GM21423 (cell line): ENCODE data around the gene LINC00632.
A peak's percentile ranks its signal among the peaks of the same experiment; 100 is the strongest.
"Not testable (repeated sequence)": the region's sequence is repeated elsewhere in the genome, so short reads cannot be mapped to it uniquely, and the experiment has no call there.

ENCODE experiments used
- ATAC-seq: cut with Tn5 transposase; IDR thresholded peaks from one replicate; pipeline ENCODE4 v1.9.1; 2021; ENCODE audit warnings: mild to moderate bottlenecking, moderate library complexity; ENCODE audit not compliant: unreplicated experiment

Gene LINC00632

DNA sequence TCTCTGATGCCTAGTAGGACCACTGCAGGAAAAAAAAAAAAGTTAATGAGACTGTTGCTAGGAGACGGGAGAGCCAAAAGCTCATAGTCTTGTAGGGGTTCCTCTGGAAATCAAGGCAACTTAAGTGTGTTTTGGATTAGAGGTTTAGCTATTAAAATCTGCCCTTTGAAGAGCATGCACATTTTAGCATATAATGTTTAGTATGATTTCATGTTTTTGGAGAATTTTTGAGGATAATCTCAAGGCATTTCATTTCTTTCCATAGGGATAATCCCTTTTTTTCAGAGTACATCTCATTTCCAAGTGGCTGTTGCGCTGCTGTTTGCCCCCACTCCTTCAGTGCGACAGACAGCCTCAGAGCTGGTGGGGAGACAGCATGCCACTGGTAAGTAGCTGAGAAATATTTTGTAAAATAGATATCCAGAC, at the start of gene LINC00632:
Gene LINC00632 (plus strand): TSS at position 339 of the 426 bp plus-strand sequence.
- ATAC-seq = no peak

DNA sequence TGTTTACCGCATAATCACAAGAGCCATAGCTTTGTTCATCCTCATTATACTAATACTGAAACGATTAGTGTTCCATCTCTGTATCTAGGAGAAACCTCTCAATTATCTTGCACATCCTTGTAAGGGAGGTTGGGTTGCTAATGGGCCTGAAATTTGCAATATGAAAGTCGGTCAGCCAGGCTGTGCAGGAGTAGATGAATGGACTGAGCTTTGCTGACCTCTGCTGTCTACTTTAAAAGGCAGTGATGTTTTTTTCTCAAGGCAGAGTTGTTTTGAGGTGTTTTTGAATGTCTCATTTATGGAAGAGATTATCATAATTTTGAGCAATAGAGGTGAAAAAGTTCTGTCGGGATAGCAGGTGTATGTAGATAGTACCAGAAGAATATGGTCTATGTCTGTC, 47.9 kb upstream of the LINC00632 start:
- no peak for ATAC-seq

DNA sequence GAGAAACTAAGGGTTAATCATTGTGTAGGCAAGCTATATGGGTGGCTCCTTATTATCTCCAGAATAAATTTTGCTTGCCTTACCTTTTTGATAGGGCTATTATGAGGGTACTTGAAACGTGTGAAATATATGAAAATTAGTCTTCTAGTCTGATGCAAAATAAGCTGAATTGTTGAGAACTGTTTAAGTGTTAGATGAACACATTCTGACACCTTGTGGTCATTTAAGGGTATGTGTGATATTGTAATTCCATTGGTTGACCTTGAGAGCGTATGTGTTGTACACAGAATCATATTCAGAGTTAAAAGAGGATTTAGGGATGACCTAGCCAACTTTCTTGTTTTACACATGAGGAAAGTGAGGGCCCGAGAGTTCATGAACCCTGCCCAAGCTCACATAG, 44.6 kb upstream of the LINC00632 start:
- ATAC-seq = no peak

DNA sequence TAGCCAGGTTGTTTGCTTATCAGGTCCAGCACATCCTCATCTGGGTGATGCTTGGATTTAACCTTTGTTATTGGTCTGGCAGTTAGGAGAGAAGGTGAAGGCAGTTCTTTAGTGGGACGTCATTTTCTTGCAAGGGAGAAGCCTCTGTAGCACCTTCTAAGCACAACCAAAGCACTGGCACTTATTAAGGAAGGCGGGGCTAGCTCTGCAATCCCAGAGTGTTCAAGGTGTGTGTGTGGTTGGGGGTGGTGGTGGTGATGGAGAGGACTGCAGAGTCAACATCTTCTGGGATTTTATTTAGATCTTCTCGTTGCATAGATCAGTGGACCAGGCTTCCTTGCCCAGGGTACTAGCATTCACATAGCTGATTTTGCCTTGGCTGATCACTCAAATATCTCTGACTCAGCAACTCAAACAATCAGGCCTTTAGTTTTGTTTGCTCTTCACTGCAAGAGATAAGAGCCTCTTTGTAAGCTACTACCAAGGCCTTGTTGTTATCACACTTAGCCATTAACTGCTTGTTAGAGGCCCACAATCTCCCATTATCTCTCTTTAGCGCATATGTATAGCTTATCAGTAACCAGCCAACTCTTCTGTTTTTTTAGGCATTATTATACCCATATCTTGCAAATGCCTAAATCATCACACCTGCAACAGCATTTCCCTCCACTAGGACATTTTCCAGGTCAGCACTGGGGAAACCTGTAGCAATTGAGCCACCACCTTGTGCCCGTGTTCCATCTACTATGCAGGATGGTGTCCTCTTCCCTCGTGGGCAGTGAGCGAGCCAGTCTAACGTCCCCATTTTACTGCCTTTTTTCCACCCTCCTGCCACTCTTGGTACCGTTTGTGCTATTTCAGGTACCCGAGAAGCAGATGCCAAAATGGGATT, 36.5 kb upstream of the LINC00632 start:
- no peak for ATAC-seq

DNA sequence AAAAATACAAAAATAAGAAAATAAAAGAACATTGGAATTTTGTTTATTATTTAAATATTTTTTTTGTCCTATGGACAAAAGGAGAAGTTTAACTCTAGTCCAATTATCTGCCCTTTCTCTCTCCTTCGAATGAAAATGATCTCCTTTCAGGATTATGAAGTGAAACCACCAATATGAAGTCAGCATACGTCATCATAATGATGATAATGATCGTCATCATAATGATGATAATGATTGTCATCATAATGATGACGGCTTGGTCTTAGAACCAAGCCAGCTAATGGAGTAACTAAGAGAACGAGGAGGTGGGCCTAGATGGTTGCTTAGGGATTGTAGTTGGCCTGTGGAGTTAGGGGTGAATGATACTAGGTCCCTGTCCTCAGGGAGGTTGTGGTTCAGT, 21.9 kb upstream of the LINC00632 start:
- ATAC-seq = no peak

DNA sequence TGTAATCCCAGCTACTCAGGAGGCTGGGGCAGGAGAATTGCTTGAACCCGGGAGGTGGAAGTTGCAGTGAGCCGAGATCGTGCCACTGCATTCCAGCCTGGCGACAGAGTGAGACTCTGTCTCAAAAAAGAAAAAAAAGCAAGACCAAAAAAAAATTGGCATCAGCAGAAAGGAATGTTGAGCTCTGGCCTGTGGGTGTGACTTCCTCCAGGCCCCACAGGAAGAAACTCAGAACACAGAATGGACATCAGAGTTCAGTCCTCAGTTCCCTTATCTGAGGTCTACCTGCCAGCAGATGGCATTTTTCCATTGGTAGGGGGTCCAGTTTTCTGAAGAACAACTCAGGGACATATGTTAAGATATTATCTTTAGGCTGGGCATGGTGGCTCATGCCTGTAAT, 18.0 kb upstream of the LINC00632 start:
- not testable (repeated sequence) for ATAC-seq

DNA sequence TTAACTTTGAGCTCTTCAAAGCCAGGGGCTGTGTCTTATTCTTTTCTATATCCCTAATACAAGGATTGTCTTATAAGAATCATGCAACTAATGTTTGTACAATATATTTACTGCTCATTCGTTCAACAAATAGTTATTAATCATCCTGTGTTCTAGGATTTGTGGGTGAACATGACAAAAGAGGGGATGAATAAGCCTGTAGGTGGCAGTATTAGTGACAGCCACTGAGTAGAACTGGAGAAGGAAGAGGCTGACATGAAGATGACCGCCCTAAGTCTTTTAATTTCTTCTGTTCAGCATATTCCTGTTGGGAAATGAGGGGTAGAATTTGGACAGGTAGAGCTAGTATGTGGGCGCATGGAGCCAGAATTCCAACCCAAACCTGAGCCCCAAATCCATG, 11.9 kb upstream of the LINC00632 start:
- no peak for ATAC-seq

DNA sequence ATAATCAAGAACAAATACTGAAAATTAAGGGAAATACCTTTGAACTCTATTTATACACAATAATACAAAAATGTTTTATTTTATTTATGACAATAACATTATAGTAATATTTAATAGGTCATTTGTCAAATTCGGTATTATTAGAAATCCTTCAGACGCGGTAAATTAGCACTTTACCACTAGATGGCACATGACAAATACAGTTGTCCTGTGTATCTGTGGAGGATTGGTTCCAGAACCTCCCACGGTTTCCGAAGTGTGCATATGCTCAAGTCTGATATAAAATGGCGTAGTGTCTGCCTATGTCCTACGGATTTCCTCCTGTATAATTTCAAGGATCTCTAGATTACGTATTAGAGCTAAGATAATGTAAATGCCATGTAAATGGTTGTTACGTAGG, 8.1 kb upstream of the LINC00632 start:
- no peak for ATAC-seq

DNA sequence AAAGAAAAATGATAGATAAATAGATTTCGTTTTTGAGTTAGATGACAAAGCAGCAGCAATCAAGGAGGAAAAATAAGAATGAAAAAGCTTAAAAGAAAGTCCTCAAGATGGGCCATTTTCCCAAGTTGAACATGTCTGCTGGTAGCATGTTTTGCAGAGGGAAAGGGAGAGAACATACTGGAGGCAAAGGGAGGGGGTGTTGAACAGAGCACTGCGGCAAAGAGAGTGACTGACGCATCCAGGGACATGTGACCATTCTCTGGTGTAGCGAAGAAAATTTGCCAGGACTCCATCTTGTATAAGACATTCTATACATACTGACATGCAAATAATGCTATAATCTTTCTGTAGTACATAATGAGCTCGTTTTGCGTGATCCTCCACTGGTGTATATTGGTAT, 1.2 kb downstream of the LINC00632 start:
- ATAC-seq = no peak

DNA sequence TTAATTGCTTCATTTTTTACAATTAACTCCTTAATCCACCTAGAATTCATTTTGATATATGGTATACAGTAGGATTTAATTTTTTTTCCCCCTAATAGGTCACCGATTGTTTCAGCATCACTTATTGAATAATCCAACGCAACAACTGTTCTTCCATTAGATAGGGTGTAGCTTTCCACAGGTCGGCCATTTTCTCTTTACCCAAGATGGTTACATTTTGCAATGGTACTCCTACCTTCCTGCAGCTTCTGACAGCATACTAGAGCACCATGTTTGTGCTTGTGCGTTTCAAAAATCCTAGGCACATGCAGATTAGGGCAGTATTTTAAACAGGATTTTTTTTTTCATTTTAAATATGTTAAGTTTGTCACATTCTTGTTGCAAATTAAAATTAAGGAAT, 2.3 kb downstream of the LINC00632 start:
- ATAC-seq = no peak

DNA sequence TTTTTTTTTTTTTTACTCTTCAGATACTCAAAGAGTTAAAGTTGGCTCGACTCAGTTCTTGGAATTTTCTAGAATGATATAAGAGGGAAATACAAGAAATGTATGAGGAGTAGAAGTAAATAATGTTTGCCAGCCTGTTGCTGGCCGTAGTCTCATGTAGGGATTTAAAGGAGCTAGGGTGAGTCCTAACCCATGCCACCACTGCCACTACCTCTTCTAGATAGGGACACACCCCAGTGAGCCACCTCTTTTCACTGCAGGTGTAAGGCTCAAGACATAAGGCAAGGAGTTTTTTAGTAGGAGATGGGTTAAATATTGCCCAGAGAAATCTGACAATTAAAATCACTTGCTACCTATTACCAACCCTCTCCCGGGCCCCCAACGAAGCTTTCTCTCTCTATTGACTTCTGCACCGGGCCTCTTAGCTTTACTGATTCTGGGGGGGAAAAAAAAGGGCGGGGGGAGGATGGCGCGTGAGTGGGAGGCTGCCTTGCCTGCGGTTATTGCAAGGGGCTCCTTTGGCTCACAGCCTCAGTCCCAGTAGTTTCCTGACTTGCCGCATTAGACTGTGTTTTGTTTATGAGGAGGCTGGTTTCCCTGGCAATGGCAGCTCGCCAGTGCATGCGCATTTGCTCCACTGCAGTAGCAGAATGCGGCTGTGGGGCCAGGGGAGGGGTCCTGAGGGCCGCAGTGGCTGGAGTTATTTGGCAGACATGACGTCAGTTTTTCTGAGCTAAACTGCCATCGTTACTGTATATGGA, 3.0 kb downstream of the LINC00632 start:
- no peak for ATAC-seq

DNA sequence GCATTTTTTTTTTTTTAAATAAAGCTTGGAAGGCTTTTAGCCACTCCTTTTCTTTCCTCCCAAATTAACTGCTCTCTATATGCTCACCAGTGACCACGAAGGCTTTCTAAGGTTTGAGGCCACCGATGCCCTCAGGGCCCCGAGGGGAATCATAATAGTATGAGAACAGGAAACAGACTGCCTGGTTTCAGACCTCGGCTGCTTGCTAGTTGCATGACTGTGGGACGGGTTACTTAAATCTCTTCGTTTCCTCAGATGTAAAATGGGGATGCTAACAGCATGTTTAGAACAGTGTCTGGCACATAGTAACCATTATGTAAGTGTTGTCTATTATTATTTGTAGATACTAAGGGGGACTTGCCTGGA, 3.6 kb downstream of the LINC00632 start:
- no peak for ATAC-seq

DNA sequence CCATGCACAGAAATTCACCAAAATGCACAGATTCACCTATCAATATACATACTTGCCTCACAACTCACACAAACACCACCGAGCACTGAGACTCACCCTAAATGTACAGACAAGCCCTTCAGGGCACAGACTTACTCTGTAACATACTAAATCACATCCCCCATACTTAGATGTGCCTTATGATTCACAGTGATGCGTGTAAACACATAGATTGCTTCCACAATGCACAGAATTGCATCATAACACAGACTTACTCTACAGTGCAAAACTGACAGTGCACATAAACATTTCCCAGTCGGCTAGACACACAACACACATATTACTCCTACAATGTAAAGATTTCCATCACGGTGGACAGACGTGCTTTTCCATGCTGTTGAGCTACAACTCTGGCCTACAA, 6.2 kb downstream of the LINC00632 start:
- ATAC-seq = no peak

DNA sequence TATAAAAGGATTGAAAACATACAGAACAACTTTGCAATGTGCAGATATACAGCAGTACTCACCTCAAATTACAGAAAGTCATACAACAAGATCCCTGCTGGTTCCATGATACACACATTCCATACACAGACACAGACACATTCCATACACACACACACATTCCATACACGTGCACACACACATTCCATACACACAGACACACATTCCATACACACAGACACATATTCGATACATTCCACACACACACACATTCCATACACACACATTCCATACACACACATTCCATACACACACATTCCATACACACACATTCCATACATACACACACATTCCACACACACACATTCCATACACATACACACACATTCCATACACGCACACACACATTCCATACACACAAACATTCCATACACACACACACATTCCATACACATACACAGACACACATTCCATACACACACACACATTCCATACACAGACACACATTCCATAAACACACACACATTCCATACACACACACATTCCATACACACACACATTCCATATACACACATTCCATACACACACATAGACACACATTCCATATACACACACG, 13.7 kb downstream of the LINC00632 start:
- no peak for ATAC-seq

DNA sequence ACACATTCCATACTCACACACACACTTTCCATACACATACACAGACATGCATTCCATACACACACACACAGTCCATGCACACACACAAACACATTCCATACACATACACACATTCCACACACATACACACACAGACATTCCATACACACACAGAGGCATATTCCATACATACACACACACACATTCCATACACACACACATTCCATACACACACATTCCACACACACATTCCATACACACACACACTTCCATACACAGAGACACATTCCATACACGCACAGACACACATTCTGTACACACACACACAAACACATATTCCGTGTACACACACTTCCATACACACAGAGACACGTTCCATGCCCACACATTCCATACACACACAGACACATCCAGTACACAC, 14.8 kb downstream of the LINC00632 start:
- ATAC-seq = no peak

DNA sequence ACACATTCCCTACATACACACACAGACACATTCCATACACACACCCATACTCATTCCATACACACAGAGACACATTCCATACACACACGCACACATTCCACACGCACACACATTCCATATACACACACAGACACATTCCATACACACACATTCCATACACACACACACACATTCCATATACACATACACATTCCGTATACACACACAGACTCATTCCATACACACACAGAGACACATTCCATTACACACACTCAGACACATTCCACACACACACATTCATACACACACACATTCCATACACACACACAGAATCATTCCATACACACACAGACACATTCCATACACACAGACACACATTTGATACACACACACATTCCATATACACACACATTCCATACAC, 15.2 kb downstream of the LINC00632 start:
- no peak for ATAC-seq

DNA sequence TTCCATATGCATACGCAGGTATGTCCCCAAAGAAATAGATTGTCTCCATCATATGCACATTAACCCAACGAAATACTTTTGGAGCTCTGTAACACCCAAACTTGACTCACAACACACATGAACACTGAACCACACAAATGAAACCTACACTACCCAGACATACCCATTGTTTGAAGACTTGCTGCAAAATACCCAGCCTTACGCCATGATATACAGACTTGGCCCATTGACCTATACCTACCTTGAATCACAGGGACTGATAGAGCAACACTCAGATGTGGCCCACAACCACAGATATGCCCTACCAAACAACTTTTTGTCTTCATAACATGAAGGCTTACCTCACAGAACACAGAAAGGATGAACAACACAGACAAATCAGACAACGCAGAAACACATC, 15.9 kb downstream of the LINC00632 start:
- ATAC-seq = no peak

DNA sequence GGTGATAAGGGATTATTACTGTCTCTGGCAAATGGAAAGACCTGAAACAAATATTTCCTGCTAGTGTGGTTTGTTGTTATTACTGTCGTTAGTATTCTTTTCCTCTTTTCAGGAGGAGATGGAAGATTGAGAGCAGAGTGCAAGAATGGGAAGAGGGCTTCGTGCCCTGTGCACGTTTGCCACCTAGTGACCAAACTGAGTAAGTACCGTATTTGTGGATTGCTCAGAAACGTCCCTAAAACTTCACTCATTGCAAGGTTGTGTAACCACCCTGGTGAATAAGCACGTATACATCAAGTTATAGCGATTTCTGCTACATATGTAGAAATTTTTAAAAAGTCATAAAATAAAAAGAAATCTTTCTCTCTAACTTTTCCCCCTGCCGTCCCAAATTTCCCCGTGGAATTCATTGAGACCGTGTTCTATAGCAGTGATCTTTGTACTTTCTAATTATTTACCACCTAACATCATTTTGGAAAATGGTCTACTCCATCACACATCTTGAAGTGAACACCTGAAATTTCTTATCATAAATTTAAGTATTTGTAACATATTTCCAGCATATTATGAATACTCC, 24.3 kb downstream of the LINC00632 start:
- peak; percentile 78 for ATAC-seq

DNA sequence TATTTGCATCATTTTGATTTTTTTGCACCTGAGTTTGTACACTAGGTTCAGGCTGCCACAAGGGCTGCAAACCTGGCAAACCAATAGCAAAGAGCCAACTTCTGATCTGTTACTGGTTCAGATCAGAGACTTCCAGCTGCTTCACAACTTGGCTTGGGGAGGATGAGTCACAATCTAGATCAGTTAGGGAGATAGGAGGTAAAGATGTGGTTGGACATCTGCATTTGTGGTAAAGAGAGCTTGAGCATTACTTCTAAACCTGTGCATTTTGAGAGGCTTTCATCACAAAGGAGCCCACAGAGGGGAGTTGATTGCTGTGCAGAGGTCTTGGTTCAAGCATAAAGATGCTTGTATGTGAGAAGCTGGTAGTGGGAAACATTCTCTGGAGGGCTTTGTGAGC, 34.5 kb downstream of the LINC00632 start:
- no peak for ATAC-seq

DNA sequence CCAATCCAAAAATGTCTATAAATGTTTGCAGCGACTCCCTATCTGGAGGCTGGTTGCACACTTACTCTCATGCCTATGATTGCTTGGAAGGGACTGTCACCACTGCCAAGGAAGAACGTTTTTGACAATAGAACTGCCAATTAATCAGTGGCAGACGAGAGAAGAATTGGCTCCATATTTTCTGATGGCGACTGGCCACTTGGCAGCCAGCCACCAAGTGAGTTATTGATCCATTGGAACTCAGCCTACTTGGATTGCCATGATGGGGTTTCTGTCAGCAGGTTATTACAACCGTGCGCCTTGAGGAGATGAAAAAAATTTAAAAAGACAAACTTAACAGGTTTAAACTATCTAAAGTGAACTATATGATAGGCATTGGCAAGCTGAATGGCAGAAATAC, 47.4 kb downstream of the LINC00632 start:
- no peak for ATAC-seq

DNA sequence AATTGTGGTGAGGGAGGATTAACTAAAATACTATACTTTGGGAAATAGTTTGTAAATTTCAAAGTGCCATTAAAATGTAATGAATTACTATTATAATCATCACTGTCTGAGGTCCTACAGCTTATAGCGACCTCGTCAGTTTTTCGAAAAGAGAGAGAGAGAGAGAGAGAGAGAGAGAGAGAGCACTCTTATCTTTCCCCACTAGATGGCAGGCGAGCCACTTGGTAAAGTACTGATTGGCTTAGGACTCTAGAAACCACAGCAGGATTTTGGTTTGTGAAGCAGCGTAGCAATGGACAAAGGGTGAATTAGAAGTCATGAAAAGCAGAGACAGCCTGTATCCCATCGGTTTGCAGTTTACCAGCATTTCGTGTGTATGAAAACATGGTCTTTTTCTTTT, 52.5 kb downstream of the LINC00632 start:
- no peak for ATAC-seq
